GM19193 (cell line): ENCODE data around the gene SNX1.
A peak's percentile ranks its signal among the peaks of the same experiment; 100 is the strongest.

Experiments
- POLR2A ChIP-seq: IDR thresholded peaks from 4 replicates; pipeline ENCODE4 v1.6.1; 2011; ENCODE audit not compliant: insufficient read depth, insufficient read length; ENCODE audit errors: extremely low read depth

Gene SNX1

DNA sequence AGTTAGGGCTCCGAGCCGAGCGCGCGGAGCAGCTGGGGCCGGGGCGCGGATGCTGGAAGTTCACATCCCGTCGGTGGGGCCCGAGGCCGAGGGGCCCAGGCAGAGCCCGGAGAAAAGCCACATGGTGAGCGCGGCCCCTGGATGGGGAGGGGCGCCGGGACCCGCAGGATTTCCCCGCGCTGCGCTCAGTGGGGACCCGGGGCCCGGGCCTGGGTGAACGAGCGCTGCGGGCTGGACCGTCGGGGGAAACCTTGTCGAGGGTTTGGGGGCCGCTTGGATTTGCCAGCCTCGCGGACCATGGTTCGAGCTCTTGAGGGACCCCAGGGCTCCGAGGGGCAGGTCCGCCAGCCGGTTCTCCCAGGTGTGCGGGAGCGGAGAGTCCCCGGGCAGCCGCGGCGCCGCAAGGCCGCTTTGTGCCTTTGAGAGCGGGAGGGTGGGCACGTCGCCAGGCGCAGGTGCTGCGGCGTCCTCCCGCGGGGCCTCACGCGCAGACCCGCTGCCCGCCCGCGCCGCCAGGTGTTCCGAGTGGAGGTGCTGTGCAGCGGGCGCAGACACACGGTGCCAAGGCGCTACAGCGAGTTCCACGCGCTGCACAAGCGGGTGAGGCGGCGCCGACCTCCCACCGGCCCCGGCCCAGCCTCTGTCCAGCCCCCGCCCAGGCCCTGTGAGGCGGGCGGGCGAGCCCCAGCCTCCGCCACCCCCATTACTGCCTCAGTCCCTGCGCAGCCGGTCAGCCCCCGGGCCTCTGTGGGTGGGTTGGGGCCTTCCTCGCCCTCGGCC is 56.1 kb downstream of the SNX1 start, which contains the start of gene SNX22:
Gene SNX22, plus strand, starts transcription at position 5 of the 780 bp plus-strand sequence. Its CDS starts 45 bp downstream, at position 50.
- TF ChIP-seq POLR2A = peak; percentile 76

DNA sequence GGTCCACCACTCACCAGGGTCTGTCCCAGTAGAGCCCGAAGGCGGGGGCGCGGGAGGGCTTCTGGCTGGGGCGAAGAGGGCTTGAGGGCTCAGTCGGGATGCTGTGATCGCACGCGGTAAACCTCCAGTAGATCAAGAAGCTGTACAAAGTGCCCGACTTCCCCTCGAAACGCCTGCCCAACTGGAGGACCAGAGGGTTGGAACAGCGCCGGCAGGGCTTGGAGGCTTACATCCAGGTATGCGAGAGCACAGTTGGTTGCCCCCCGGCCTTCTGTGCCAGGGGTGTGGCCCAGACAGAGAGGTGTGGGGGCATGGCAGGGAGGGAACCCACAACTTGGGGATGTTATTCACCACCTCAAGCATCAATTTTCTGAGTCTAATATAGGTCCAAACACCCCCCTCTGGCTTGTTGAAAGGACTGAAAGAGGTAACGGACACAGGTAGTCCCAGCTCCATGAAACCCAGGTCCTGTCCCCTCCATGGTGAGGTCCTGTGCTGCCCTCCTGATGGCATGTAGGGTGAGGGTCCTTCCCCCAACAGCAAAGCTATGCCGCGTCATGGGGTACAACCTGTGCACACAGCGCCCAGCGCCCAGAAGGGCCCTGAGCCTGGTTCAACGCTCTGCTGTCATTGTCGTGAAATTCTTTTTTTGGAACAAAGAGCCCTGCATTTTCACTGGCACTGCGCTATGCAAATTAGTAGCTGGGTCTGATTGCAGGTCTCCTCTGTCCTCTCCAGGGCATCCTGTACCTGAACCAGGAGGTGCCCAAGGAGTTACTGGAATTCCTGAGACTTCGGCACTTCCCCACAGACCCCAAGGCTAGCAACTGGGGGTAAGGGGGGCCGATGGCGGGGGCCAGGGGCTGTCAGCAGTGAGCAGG is 57.0 kb downstream of the SNX1 start:
- TF ChIP-seq POLR2A = peak; percentile 44

DNA sequence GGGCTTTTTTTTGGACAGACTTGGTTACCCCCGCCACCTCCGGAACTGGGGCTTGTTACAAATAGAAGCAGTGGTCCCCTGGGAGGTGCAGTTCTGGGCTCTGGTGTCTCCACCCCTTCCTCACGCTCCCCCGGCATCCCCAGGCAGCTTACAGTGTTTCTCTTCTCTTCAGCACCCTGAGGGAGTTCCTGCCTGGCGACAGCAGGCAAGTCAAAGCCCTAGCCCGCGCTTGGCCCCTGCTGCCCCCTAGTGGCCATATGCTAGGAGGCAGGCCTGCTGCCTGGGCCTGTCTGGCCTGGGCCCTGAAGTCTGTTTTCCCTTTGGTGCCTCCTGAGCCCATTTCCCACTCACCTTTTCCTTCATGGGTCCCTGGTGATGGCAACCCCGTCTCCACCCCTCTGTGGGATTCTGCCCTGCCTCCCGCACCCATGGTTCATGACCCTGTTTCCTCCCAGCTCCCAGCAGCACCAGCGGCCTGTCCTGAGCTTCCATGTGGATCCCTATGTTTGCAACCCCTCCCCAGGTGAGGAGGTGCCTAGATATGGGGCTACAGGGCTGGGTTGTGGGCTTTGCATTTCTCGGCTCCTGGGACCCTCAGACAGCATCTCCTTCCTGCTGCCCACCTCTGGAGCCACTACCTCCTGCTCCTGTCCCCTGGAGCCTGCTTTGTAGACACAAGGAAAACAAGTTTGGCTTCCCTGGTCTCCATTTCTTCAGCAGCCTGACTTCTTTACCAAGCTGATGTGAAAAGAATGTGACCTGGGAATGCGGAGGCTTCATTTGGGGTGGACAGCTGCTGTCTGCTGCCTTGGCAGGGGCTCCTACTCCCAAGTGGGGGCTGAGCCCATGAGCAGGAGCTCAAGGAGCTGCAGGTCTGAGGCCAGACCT is 57.9 kb downstream of the SNX1 start:
- TF ChIP-seq POLR2A = peak; percentile 62

DNA sequence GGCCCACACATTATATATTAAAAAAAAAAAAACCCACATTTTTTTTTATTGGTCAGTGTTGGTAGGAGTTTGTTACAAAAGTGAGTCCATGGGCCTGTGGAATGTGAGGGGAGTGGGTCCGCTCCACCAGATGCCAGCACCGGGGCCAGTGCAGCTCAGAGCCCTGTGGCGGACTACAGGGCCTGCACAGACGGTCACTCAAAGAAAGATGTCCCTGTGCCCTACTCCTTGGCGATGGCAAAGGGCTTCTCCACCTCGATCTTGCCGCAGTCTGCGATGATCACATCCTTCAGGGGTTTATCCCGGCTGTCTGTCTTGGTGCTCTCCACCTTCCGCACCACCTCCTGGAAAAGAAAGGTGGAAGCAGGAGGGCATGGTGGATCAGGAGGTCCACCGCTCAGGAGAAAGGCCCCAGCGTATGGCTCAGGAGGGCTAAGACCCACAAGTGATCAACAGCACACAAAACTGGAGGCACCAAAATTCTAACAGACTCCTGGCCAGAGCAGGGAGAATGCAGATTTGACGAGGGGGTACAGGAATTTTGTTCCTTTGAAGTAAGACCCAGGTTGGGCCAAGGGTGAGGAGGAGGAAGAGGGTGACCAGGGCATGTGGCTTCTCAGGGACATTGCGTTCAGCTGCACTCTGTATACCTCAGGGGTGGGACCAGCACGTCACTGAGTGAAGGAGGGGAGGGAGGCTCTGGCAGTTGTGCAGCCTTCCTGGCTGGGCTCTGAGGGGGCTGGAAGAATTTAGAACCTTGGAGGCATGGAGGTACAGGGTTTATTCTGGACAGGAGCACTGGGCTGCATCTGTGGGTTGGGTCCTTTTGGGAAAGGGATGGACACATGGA is 60.2 kb downstream of the SNX1 start:
- peak; percentile 28 for TF ChIP-seq POLR2A

DNA sequence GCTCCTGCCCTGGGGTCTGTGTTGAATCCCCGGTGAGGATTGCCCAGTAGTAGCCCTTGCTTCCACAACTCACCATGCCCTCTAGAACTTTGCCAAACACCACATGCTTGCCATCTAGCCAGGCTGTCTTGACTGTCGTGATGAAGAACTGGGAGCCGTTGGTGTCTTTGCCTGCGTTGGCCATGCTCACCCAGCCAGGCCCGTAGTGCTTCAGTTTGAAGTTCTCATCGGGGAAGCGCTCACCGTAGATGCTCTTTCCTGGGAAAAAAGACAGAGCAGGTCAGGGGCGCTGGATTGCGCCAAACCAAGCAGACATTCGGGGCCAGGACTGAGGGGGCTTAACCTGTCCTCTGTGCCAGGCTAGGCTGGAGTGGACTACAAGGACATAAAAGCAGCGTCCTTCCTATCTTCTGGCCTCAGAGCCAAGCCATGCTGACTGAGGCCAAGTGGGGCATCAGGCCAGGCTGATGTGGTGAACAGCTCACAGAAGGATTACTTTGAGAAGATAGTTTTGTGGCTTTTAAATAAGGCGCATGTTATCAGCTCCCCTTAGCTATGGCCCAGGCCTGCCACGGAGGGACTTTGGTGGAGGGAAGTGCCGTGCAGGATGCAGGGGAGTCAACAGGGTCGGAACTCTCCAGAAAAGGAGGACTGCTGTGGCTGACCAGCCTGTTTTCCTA is 61.0 kb downstream of the SNX1 start:
- no peak for TF ChIP-seq POLR2A

DNA sequence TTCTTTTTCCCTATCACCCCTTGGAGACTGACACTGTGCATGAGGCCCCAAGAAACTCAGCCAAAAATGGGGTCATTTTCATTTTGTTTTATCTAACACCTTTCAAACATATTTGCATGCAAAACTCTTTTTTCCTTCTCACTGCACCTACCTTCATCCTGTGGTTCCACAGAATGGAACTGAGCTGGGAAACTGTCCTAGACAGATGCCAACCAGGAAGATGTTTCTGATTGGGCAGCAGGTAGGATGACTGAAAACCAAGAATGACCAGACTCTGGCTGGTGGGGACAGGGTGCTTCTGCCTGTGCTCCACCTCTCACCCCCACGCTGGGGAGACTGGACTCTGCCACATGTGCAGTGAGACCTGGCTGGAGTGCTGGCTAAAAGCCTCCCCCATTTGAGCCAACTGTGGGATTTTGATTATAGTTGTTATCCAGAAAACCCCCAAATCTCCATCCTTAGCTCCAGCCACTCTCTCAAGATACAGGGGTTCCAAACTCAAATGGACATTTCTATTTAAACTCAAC is 61.9 kb downstream of the SNX1 start:
- TF ChIP-seq POLR2A = no peak

DNA sequence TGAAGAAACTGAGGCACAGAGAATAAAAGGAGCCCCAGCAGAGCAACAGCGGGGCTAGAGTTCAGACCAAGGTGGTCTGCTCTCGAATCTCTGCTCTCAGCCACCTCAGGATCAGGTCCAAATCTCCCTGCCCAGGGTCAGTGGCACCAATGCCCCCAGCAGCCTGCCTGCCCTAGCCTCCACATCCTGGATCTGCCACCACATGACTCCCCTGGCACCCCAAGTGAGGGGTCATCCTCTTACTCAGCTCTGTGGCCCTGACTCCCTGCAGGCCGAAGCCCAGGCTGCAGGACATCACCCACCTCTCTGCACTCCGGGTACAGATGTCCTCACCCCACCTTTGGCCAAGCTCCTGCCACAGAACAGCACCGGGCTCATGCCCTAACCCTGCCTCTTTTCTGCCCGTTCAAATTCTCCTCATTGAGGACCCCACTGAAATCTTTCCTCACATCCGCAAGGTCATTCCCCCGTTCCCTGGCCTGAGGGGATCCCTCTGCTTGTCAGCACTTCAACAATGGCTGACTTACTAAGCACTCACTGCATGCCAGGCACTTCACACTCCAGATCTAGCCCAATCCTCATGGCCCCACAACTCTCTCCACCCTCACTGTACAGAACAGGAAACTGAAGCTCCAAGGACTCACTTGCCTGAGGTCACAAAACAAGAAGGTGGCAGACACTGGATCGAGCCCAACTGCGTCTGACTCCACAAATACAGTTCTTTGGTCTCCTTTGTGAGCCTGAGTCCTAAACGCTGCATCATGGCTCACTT is 62.8 kb downstream of the SNX1 start:
- peak; percentile 29 for TF ChIP-seq POLR2A

DNA sequence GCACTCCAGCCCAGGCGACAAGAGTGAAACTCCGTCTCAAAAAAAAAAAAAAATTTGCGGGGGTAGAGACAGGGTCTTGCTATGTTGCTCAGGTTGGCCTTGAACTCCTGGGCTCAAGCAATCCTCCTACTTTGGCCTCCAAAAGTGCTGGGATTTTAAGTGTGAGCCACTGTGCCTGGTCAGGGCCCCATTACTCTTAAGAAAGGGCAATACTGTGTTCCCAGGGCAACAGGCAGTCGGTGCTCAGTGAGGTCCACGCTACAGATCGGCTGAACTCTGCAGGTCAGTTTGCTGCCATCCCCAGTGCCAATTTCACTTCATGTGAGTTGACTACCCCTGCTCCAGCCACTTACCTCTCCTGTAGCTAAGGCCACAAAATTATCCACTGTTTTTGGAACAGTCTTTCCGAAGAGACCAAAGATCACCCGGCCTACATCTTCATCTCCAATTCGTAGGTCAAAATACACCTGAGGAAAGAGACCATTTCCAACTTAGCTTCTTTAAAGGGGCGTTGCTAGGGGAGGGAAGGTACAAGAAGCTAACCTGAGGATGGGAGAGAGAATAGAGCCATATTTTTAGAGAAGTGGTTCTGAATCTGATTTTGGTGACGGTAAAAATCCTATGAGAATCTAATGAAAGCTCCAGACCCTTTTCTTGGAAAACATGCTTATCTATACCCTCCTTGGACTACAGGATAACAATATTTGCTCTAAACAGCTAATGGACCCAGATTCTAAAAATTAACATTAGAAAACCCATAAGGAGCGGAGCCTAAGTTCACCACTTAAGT is 66.1 kb downstream of the SNX1 start:
- TF ChIP-seq POLR2A = no peak

DNA sequence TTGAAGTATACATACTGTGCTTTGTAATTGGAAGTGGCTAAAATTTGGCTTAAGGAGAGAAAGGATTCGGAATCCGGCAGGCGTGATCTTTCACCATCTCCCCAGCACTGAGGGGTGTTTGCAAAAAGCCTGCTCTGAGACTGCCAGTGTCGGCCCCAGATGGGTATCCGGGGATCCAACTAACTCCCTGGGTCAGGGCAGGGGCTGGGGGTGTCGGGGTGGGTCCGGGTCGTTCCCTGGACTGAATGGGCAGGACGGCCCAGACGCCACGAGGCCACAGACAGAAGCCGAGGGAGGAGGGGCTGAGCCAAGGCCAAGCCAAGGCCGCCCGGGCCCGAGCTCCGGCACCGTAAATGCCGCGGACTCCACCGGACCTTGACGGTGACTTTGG is 66.7 kb downstream of the SNX1 start:
- no peak for TF ChIP-seq POLR2A

DNA sequence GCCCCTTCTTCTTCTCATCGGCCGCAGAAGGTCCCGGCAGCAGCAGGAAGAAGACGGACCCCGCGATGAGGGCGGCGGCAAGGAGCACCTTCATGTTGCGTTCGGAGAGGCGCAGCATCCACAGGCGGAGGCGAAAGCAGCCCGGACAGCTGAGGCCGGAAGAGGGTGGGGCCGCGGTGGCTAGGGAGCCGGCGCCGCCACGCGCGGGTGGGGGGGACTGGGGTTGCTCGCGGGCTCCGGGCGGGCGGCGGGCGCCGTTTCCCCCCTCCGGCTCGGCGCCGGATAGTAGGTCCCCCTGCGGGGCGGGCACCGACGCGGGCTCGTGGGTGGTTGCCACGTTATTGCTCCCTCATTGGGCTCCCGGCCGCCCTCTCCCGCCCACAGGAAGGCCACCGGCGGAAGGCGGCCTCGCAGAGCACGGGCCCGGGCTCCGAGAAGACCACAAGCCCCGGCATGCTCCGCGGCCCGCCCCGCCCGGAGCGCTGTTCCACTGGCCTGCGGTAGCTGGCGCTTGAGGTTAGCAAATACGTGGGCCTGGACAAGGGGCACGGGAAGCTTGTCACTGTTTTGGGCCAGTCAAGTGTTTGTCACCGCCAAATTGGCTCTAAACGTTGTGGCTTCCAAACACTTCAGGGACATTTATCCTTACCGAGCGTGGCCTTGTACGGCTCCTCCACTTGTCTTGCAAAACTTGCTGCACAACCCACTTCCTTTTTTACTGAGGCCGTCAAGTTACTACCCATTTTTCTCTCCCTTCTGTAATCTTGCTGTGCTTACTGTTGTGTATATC is 67.3 kb downstream of the SNX1 start, which contains the start of gene PPIB:
Gene PPIB, minus strand, starts transcription at position 154 of the 790 bp plus-strand sequence. Its CDS starts 36 bp downstream, at position 118.
- peak; percentile 97 for TF ChIP-seq POLR2A
